Measurements from ENCODE around the gene APOBEC4. TPM values are rescaled to one million over a fixed set of nuclear protein-coding genes. Genes with fewer than 3 reads are reported as not detected.

Gene APOBEC4
- total and polyA plus RNA-seq, 2 of the 8 experiments (the other 6 are each of a cell fraction or from before 2014, with no cell fraction given), result not detected

DNA sequence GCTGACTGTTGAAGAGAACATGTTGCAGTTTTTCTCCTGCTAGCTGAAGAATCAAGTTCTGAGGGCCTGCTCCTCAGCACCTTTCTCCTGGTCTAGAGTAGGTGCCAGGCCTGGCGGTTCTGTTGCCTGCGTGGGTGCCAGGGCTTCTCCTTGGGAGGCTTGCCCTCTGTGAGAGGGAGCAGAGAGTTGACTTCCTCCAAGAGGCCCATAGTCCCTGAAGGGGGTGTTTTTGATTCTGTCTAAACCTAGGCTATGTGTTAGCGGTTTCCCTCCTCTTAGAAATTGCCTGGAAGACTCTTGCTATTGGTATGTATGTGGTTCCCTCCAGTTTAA lies 312 bp upstream of the APOBEC4 start:
- Histone ChIP-seq H3K23me2 (ENCODE audit: low read depth, low read length) (no peaks in the 10 kb centered on the region), H2BK5ac (ENCODE audit: low read depth, low read length) (no peak overlapping the region), H3K23ac (ENCODE audit: insufficient read length) (no peak overlapping the region), H2BK12ac (ENCODE audit: low read depth, low read length) (no peak overlapping the region), H4K20me1 (replicated peaks in 1 of 2; ENCODE audit: control insufficient read depth in 1 of 2, insufficient read depth in 2 of 2, low read length in 2 of 2) (no peaks in the 10 kb centered on the region), H4K91ac (replicated peaks; ENCODE audit: insufficient read length, low read length) (no peak overlapping the region), H3K27ac (ENCODE audit: low read depth, low read length) (no peak overlapping the region), H3K4ac (replicated peaks; ENCODE audit: insufficient read length, low read depth, low read length) (no peak overlapping the region), H2BK120ac (replicated peaks; ENCODE audit: low read depth, low read length) (no peak overlapping the region), H3K4me1 (replicated peaks in 1 of 4; ENCODE audit: control insufficient read depth in 3 of 4, insufficient read depth in 4 of 4, low read length in 3 of 4) (no peaks in the 10 kb centered on the region), H3K79me1 (ENCODE audit: low read depth, low read length) (no peaks in the 10 kb centered on the region), H2BK15ac (ENCODE audit: low read length) (no peak overlapping the region), H3K4me2 (ENCODE audit: insufficient read depth in 1 of 2, low read depth in 2 of 2, low read length in 2 of 2) (no peak overlapping the region), H2AFZ (ENCODE audit: low read length) (no peak overlapping the region), H3K56ac (replicated peaks; ENCODE audit: insufficient read length, low read depth, low read length) (no peak overlapping the region), H4K8ac (ENCODE audit: extremely low read depth, insufficient read depth, low read length) (no peak overlapping the region), H4K5ac (ENCODE audit: insufficient read length, low read depth, low read length) (no peak overlapping the region), H3K27me3 (replicated peaks in 1 of 4; ENCODE audit: control insufficient read depth in 3 of 4, extremely low read depth in 1 of 4, insufficient read depth in 3 of 4, low read length in 3 of 4) (no peaks in the 10 kb centered on the region), H3K79me2 (ENCODE audit: control insufficient read depth in 1 of 2, insufficient read depth in 2 of 2, low read length in 2 of 2) (no peaks in the 10 kb centered on the region), H3K18ac (ENCODE audit: extremely low read depth, low read length) (no peak overlapping the region), H3K36me3 (ENCODE audit: control insufficient read depth in 2 of 4, insufficient read depth in 4 of 4, low read length in 3 of 4) (no peaks in the 10 kb centered on the region), H2AK5ac (ENCODE audit: low read depth, low read length) (no peak overlapping the region), H3K9me3 (ENCODE audit: insufficient read depth in 2 of 2, low read depth in 1 of 2, low read length in 1 of 2) (peaks cover 0 to 7% of the 10 kb centered on the region in 2 experiments; a peak in 1 of 4 replicates), H3K14ac (ENCODE audit: insufficient read length) (no peak overlapping the region), H3K9ac (replicated peaks in 1 of 4; ENCODE audit: extremely low read depth in 1 of 4, low read depth in 3 of 4, low read length in 3 of 4) (no peak overlapping the region), H3K4me3 (ENCODE audit: extremely low read depth in 1 of 4, insufficient read depth in 2 of 4, low read depth in 3 of 4, low read length in 4 of 4) (no peak overlapping the region), H2BK20ac (ENCODE audit: low read length) (no peak overlapping the region)
- DNase-seq (ENCODE audit: low read depth in 1 of 2, low spot score in 2 of 2) (no peak), FAIRE-seq (no peak)
- 83% methylated on average over 3 of the region's 3 CpGs; no CpG with 5 or more reads in 1 of the 2 experiments for WGBS, 2 experiments (ENCODE audit: extremely low coverage in 1 of 2, insufficient coverage in 1 of 2, insufficient read length in 1 of 2, insufficient replicate concordance in 2 of 2, low coverage in 1 of 2, low lambda C conversion rate in 2 of 2, missing lambda C conversion rate in 1 of 2)
- ChIA-PET CTCF (ENCODE audit: partially characterized antibody) (interaction anchor here (0.7 to 6.2 kb wide), 6 partner anchors 18 to 262 kb away, joined by 3 to 87 read pairs (median 9); no protein-coding TSS in a partner anchor), POLR2A (ENCODE audit: partially characterized antibody) (no interaction called here)
- no peak for TF ChIP-seq SUZ12 (IDR thresholded peaks at IDR 0.05; ENCODE audit: low read length)
- TF ChIP-seq FOSL1 (IDR thresholded peaks at IDR 0.05; ENCODE audit: insufficient read depth, low read depth, low read length), result no peak
- no peak for TF ChIP-seq POLR2AphosphoS5 (IDR thresholded peaks at IDR 0.05; ENCODE audit: low read depth, low read length)
